PC-9 (cell line): ENCODE results near the gene PPP1R1A. TPM values are rescaled to one million over a fixed set of nuclear protein-coding genes. Genes with fewer than 3 reads are reported as not detected.

Experiments used
- BruUV-seq: library from RNA; stranded (reverse); fragments of 400-500 nt; replicated peaks from 2 replicates; lab custom pipeline; 2021; lab: Mats Ljungman, UMichigan
- CTCF ChIA-PET: fragments of 300-600 bp; sonication (Branson Sonifier 250); formaldehyde crosslinking; loops from one replicate; lab custom pipeline; 2022; ENCODE audit warnings: antibody characterized with exemption; lab: Charles Lee
- POLR2A ChIA-PET: fragments of 300-600 bp; sonication (Branson Sonifier 250); formaldehyde crosslinking; loops from one replicate; lab custom pipeline; 2022; ENCODE audit warnings: antibody characterized with exemption; ENCODE audit not compliant: unreplicated experiment; lab: Charles Lee
- DNase-seq, 2 experiments: peaks; one replicate each; pipeline versions ENCODE4 v3.0.0 to v3.0.0-alpha.2; 2015 to 2022; ENCODE audit warnings: mixed read lengths in 1 of 2
- H2AFZ ChIP-seq: fragments of 200-600 bp; sonication (generic); 2 replicates; pipeline ENCODE4 v1.8.1; 2017; ENCODE audit warnings: antibody characterized with exemption
- H3F3A ChIP-seq: fragments of 200-600 bp; sonication (generic); 2 replicates; pipeline ENCODE4 v1.8.1; 2017; ENCODE audit warnings: antibody characterized with exemption, mild to moderate bottlenecking, low read depth; ENCODE audit not compliant: insufficient read depth
- H3K27ac ChIP-seq: fragments of 200-600 bp; sonication (generic); 2 replicates; pipeline ENCODE4 v1.6.1; 2016; ENCODE audit warnings: mixed run types
- H3K27me3 ChIP-seq: fragments of 200-600 bp; sonication (generic); 2 replicates; pipeline ENCODE4 v1.6.1; 2016; ENCODE audit warnings: low read depth, mixed run types; ENCODE audit not compliant: insufficient read depth
- H3K36me3 ChIP-seq: fragments of 200-600 bp; sonication (generic); 2 replicates; pipeline ENCODE4 v1.6.1; 2016; ENCODE audit warnings: low read depth, mixed run types
- H3K4me1 ChIP-seq: fragments of 200-600 bp; sonication (generic); replicated peaks from 2 replicates; pipeline ENCODE4 v1.6.1; 2016; ENCODE audit warnings: mixed run types; ENCODE audit not compliant: insufficient read depth
- H3K4me2 ChIP-seq: fragments of 200-600 bp; sonication (generic); 2 replicates; pipeline ENCODE4 v1.6.1; 2017; ENCODE audit warnings: mixed run types
- H3K4me3 ChIP-seq: fragments of 200-600 bp; sonication (generic); 2 replicates; pipeline ENCODE4 v1.6.1; 2016; ENCODE audit warnings: mixed run types
- H3K79me2 ChIP-seq: fragments of 200-600 bp; sonication (generic); 2 replicates; pipeline ENCODE4 v1.6.1; 2017; ENCODE audit warnings: low read depth, mixed run types
- H3K9me2 ChIP-seq: fragments of 200-600 bp; sonication (generic); 2 replicates; pipeline ENCODE4 v1.8.1; 2017; ENCODE audit warnings: mild to moderate bottlenecking; ENCODE audit not compliant: insufficient read depth
- H3K9me3 ChIP-seq: fragments of 200-600 bp; sonication (generic); 2 replicates; pipeline ENCODE4 v1.8.1; 2016; ENCODE audit warnings: low read depth; ENCODE audit not compliant: insufficient read depth
- H4K20me1 ChIP-seq: fragments of 200-600 bp; sonication (generic); 2 replicates; pipeline ENCODE4 v1.8.1; 2017; ENCODE audit not compliant: insufficient read depth
- EZH2 ChIP-seq: fragments of 200-600 bp; sonication (generic); IDR thresholded peaks from 2 replicates; pipeline ENCODE4 v1.8.0; 2017; ENCODE audit warnings: antibody characterized with exemption, low read depth
- intact Hi-C: fragments of 100-400 bp; cut with micrococcal nuclease; formaldehyde crosslinking; loops from one replicate; pipeline ENCODE4 v1.10.0; 2022; ENCODE audit not compliant: unreplicated experiment
- total RNA-seq: library from RNA; stranded (reverse); gene quantifications from 2 replicates; pipeline ENCODE4 v1.2.3, GENCODE V29; 2021
- TF ChIP-seq, protein P1 (sequence below): fragments of 200-600 bp; sonication (generic); conservative IDR thresholded peaks from 2 replicates; pipeline ENCODE4 v1.6.1; 2017; ENCODE audit warnings: mixed run types, antibody characterized with exemption, mild to moderate bottlenecking, moderate library complexity

PPP1R1A gene
- total RNA-seq, 1 experiment from 2014 or later, result not detected

DNA sequence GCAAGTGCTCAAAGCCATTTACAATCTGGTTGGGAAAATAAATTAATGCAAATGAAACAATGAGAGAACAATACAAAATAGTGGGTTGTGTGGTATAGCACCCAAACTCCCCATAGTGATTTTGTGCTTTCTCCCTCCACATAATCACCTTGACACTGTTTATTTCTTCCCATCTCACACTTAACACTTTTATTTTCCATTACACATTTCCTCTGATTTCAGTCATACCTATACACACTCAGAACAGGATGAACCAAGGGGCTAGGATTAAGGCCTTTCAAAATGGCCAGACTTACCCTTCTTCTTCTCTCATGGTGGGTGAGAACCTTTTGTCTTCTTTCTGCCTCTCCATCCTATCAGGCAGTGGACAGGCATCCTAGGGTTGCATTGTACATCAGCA lies 53.0 kb downstream of the PPP1R1A start:
- Histone ChIP-seq H2AFZ (no peak overlapping the region), H3K79me2 (no peaks in the 10 kb centered on the region), H3F3A (no peaks in the 10 kb centered on the region), H3K9me2 (no peaks in the 10 kb centered on the region), H3K27me3 (peaks cover 92% of the 10 kb centered on the region), H3K4me1 (no peaks in the 10 kb centered on the region), H3K4me2 (no peak overlapping the region), H3K9me3 (no peaks in the 10 kb centered on the region), H3K4me3 (no peak overlapping the region), H3K36me3 (no peaks in the 10 kb centered on the region), H3K27ac (no peak overlapping the region), H4K20me1 (no peaks in the 10 kb centered on the region)
- ChIA-PET CTCF (no interaction called here), POLR2A (no interaction called here)
- intact Hi-C loops, result no loop called here
- BruUV-seq, result no TSS peak
- no peak for TF ChIP-seq EZH2
- TF ChIP-seq, protein P1, sequence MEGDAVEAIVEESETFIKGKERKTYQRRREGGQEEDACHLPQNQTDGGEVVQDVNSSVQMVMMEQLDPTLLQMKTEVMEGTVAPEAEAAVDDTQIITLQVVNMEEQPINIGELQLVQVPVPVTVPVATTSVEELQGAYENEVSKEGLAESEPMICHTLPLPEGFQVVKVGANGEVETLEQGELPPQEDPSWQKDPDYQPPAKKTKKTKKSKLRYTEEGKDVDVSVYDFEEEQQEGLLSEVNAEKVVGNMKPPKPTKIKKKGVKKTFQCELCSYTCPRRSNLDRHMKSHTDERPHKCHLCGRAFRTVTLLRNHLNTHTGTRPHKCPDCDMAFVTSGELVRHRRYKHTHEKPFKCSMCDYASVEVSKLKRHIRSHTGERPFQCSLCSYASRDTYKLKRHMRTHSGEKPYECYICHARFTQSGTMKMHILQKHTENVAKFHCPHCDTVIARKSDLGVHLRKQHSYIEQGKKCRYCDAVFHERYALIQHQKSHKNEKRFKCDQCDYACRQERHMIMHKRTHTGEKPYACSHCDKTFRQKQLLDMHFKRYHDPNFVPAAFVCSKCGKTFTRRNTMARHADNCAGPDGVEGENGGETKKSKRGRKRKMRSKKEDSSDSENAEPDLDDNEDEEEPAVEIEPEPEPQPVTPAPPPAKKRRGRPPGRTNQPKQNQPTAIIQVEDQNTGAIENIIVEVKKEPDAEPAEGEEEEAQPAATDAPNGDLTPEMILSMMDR, result no peak
- DNase-seq, result no peak

DNA sequence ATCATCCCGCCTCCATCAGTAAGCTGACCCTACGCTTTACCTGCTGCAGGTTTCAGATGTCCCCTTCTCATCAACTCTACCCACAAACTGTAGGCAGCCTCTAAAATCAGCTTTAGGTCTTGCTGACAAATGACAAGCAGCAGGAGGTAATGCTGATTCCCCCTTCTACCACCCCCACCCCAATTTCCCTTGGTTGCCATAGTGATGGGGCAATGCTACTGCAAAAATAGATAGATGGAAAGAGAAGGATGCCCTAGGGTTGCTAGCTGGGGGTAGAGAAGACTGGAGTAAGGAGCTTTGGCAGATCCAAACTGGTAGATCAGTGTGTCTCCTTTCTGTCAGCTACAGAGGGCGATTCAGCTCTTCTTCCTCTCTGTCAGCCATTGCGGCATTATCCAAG lies 58.9 kb downstream of the PPP1R1A start:
- Histone ChIP-seq H3F3A (no peaks in the 10 kb centered on the region), H3K4me3 (no peak overlapping the region), H3K4me1 (no peaks in the 10 kb centered on the region), H3K4me2 (no peak overlapping the region), H2AFZ (no peak overlapping the region), H3K27ac (no peak overlapping the region), H3K79me2 (no peaks in the 10 kb centered on the region), H3K9me3 (no peaks in the 10 kb centered on the region), H3K36me3 (no peaks in the 10 kb centered on the region), H4K20me1 (no peaks in the 10 kb centered on the region), H3K9me2 (no peaks in the 10 kb centered on the region), H3K27me3 (peaks cover 98% of the 10 kb centered on the region)
- ChIA-PET POLR2A (no interaction called here), CTCF (interaction anchor here (0.6 kb wide), 1 partner anchor 75 kb away, joined by 3 read pairs; no protein-coding TSS in a partner anchor)
- no peak for DNase-seq
- TF ChIP-seq, protein P1, result no peak
- TF ChIP-seq EZH2, result no peak
- intact Hi-C loops, result no loop called here
- BruUV-seq, result no TSS peak

Other genes with a start within 250 kb of the PPP1R1A start
- gene GPR84, start 224.2 kb downstream of the PPP1R1A start, total RNA-seq, result not detected in 2 replicates
- 17.2 and 18.0 TPM in 2 replicates for gene ZNF385A, start 203.9 kb downstream of the PPP1R1A start, total RNA-seq
- gene ITGA5, start 169.4 kb downstream of the PPP1R1A start, total RNA-seq, result 26.7 and 28.4 TPM in 2 replicates
- not detected in 2 replicates for gene GTSF1, start 115.1 kb downstream of the PPP1R1A start, total RNA-seq
- gene NCKAP1L, start 90.9 kb downstream of the PPP1R1A start, total RNA-seq, result not detected in 2 replicates
- not detected in 2 replicates for gene PDE1B, start 39.1 kb downstream of the PPP1R1A start, total RNA-seq
- not detected in 2 replicates for gene LACRT, start 46.2 kb upstream of the PPP1R1A start, total RNA-seq
- not detected in 2 replicates for gene DCD, start 59.7 kb upstream of the PPP1R1A start, total RNA-seq